GM19043 (cell line): Measurements from ENCODE around the gene GMDS.
"Not testable (repeated sequence)": the region's sequence is repeated elsewhere in the genome, so short reads cannot be mapped to it uniquely, and the experiment has no call there.

Source experiments
- ATAC-seq: cut with Tn5 transposase; IDR thresholded peaks from one replicate; pipeline ENCODE4 v1.9.1; 2021; ENCODE audit warnings: low read depth; ENCODE audit not compliant: unreplicated experiment

Gene GMDS

GRCh38 chr6:1850121-1850839, 395.1 kb downstream of the GMDS start:
- no peak for ATAC-seq

- ATAC-seq: no peak
Measured at GRCh38 chr6:1849691-1850090, 395.7 kb downstream of the GMDS start.

- no peak for ATAC-seq
Measured at GRCh38 chr6:1848752-1849151, 396.7 kb downstream of the GMDS start.

GRCh38 chr6:1846611-1847010, 398.8 kb downstream of the GMDS start:
- ATAC-seq: no peak

- ATAC-seq: not testable (repeated sequence)
Measured at GRCh38 chr6:1845543-1845942, 399.9 kb downstream of the GMDS start.

GRCh38 chr6:1842334-1842733, 403.1 kb downstream of the GMDS start:
- ATAC-seq: no peak

- ATAC-seq: no peak
Measured at GRCh38 chr6:1841136-1841535, 404.3 kb downstream of the GMDS start.

GRCh38 chr6:1840491-1841121, 404.8 kb downstream of the GMDS start:
- ATAC-seq: no peak

GRCh38 chr6:1839361-1839760, 406.0 kb downstream of the GMDS start:
- ATAC-seq: no peak

- ATAC-seq: no peak
Measured at GRCh38 chr6:1838604-1839213, 406.7 kb downstream of the GMDS start.

GRCh38 chr6:1837826-1838225, 407.6 kb downstream of the GMDS start:
- ATAC-seq: no peak

- no peak for ATAC-seq
Measured at GRCh38 chr6:1836690-1837089, 408.7 kb downstream of the GMDS start.

GRCh38 chr6:1834646-1835516, 410.5 kb downstream of the GMDS start:
- no peak for ATAC-seq

GRCh38 chr6:1834207-1834606, 411.2 kb downstream of the GMDS start:
- no peak for ATAC-seq

- no peak for ATAC-seq
Measured at GRCh38 chr6:1832844-1833787, 412.3 kb downstream of the GMDS start.

- ATAC-seq: no peak
Measured at GRCh38 chr6:1832358-1832757, 413.0 kb downstream of the GMDS start.

GRCh38 chr6:1827984-1828793, 417.2 kb downstream of the GMDS start:
- ATAC-seq: no peak

GRCh38 chr6:1825926-1826325, 419.5 kb downstream of the GMDS start:
- no peak for ATAC-seq

GRCh38 chr6:1825277-1825676, 420.1 kb downstream of the GMDS start:
- ATAC-seq: no peak
